Measurements from ENCODE around the gene LONRF2. TPM values are rescaled to one million over a fixed set of nuclear protein-coding genes. Genes with fewer than 3 reads are reported as not detected.

Gene LONRF2
- total RNA-seq, 3 donors from 2014 or later = 5.1 to 24.9 (median 19.9) TPM

- intact Hi-C loops (cut with DNase I; ENCODE audit: low total_unique reads) = no loop called here
- Histone ChIP-seq H3K36me3 (peaks cover 6% of the 10 kb centered on the region), H3K9me3 (peaks cover 0 to 8% of the 10 kb centered on the region in 2 donors)
Observed at GRCh38 chr2:100299548-100299947, 22.8 kb downstream of the LONRF2 start.

DNA sequence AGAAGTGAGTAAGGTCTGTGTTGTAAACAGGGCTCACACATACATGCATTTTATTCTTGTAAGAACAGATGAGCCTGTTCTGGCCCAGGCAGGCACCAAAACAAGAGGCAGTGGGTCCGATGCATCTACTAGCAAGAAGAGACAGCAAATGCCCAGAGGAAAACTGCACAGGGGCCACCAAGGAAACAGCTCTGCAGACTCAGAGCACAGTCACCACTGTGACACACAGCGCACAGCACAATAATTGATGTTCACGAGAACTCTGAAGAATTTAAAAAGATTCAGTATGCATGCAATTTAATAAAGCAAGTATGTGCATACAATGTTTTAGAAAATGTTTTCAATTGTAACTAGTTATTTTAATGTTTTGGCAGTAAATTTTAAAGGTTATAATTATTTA is 24.8 kb downstream of the LONRF2 start:
- intact Hi-C loops (cut with DNase I; ENCODE audit: low total_unique reads) = no loop called here
- no peaks in the 10 kb centered on the region for H3K27me3 ChIP-seq
- no peaks in the 10 kb centered on the region for H3K4me1 ChIP-seq
- no peak for DNase-seq (ENCODE audit: low spot score in 2 of 2)
- H3K27ac ChIP-seq = no peak overlapping the region
- peaks cover 6% of the 10 kb centered on the region for H3K36me3 ChIP-seq
- no peaks in the 10 kb centered on the region for H3K9me3 ChIP-seq
- TF ChIP-seq POLR2A (IDR thresholded peaks at IDR 0.05) (no peak), POLR2AphosphoS5 (IDR thresholded peaks at IDR 0.05) (no peak)
- TF ChIP-seq, protein P1, sequence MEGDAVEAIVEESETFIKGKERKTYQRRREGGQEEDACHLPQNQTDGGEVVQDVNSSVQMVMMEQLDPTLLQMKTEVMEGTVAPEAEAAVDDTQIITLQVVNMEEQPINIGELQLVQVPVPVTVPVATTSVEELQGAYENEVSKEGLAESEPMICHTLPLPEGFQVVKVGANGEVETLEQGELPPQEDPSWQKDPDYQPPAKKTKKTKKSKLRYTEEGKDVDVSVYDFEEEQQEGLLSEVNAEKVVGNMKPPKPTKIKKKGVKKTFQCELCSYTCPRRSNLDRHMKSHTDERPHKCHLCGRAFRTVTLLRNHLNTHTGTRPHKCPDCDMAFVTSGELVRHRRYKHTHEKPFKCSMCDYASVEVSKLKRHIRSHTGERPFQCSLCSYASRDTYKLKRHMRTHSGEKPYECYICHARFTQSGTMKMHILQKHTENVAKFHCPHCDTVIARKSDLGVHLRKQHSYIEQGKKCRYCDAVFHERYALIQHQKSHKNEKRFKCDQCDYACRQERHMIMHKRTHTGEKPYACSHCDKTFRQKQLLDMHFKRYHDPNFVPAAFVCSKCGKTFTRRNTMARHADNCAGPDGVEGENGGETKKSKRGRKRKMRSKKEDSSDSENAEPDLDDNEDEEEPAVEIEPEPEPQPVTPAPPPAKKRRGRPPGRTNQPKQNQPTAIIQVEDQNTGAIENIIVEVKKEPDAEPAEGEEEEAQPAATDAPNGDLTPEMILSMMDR (IDR thresholded peaks at IDR 0.05) = no peak
- no peak overlapping the region for H3K4me3 ChIP-seq

More at GRCh38 chr2:100299548-100299947, 22.8 kb downstream of the LONRF2 start:
- no peak for TF ChIP-seq POLR2A (IDR thresholded peaks at IDR 0.05)
- TF ChIP-seq POLR2AphosphoS5 (IDR thresholded peaks at IDR 0.05) = no peak
- TF ChIP-seq, protein P1 (IDR thresholded peaks at IDR 0.05) = no peak
- DNase-seq (ENCODE audit: low spot score in 2 of 2) = no peak
- Histone ChIP-seq H3K4me1 (no peaks in the 10 kb centered on the region), H3K27ac (no peak overlapping the region), H3K4me3 (no peak overlapping the region), H3K27me3 (no peaks in the 10 kb centered on the region)

GRCh38 chr2:100294162-100294497 is 28.2 kb downstream of the LONRF2 start:
- H3K4me1 ChIP-seq = peaks cover 0 to 5% of the 10 kb centered on the region in 2 donors
- H3K27ac ChIP-seq = no peak overlapping the region
- H3K27me3 ChIP-seq = no peaks in the 10 kb centered on the region
- peaks cover 6% of the 10 kb centered on the region for H3K36me3 ChIP-seq
- no peaks in the 10 kb centered on the region for H3K9me3 ChIP-seq
- no peak overlapping the region for H3K4me3 ChIP-seq
- no peak for DNase-seq (ENCODE audit: low spot score in 2 of 2)
- TF ChIP-seq, protein P1 (IDR thresholded peaks at IDR 0.05) = no peak
- TF ChIP-seq POLR2A (IDR thresholded peaks at IDR 0.05) (no peak), POLR2AphosphoS5 (IDR thresholded peaks at IDR 0.05) (no peak)
- intact Hi-C loops (cut with DNase I; ENCODE audit: low total_unique reads) = no loop called here

DNA sequence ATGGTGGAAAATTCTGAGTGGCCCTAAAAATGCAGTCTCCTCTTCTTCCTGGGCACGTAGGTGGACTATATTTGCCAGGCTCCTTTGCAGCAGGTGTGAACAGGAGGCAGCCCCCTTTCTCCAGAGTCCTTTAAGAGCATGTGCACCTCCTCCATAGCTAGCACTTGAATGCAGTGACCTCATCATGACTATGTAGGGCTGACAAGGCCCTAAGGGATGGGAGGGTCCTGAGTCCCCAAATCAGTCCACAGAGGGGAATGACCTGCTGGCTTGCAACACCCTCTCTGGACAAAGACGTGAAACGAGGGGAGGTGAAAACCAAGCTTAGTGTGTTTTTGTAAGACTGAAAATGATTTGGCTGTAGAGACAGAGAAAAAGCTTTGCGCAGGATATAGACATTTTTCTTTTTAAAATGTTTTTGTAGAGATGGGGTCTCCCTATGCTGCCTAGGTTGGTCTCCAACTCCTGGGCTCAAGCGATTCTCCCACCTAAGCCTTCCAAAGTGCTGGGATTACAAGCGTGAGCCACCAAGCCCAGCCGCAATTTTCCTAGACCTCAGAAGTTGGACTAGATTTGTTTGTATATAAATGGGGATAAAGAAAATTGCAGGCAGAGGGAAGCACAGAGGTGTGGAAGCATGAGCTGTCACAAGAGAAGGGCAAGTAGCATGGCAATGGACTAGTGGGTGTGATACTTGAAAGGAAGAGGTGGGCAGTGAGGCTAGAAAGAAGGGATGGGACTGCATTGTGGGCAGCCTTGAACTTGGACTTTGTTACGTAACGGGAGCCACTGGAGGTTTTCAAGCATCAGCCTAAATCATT is 28.8 kb downstream of the LONRF2 start:
- H3K27ac ChIP-seq = no peak overlapping the region

More for the DNA sequence above, 28.8 kb downstream of the LONRF2 start:
- TF ChIP-seq POLR2A (IDR thresholded peaks at IDR 0.05) (no peak), POLR2AphosphoS5 (IDR thresholded peaks at IDR 0.05) (no peak)
- TF ChIP-seq, protein P1 (IDR thresholded peaks at IDR 0.05) = no peak
- H3K36me3 ChIP-seq = peaks cover 6% of the 10 kb centered on the region
- H3K9me3 ChIP-seq = no peaks in the 10 kb centered on the region
- no peak overlapping the region for H3K4me3 ChIP-seq
- intact Hi-C loops (cut with DNase I; ENCODE audit: low total_unique reads) = no loop called here
- no peak for DNase-seq (ENCODE audit: low spot score in 2 of 2)
- peaks cover 0 to 5% of the 10 kb centered on the region in 2 donors for H3K4me1 ChIP-seq
- no peaks in the 10 kb centered on the region for H3K27me3 ChIP-seq

Data from breast epithelium (tissue), 4 donors.